GM20431 (cell line): ENCODE results near the gene PLG.
"Not testable (repeated sequence)": the region's sequence is repeated elsewhere in the genome, so short reads cannot be mapped to it uniquely, and the experiment has no call there.

Experiments used
- in situ Hi-C: fragments of 300-500 bp; cut with MseI, MboI; formaldehyde crosslinking; loops from one replicate; pipeline ENCODE4 v1.15.0; 2020; ENCODE audit warnings: low sequenced_read_pairs; ENCODE audit not compliant: unreplicated experiment

Gene PLG

DNA sequence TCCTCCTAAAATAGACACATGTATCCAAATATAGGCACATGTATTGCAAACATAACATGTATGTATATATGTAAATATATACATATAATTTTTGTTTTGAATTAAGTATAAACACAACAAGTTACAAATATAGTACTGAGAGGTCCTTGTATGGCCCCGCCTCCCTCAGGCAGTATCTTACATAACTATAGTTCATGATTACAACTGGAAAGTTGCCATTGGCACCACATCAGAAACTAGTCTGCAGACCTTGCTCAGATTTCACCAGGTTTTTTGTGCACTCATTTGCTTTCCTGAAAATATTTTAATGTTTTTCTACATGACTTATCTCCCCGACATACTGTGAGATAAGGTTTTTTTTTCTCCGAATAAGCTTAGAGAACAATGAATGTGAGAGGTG lies 5.2 kb upstream of the PLG start:
- in situ Hi-C loops: not testable (repeated sequence)

DNA sequence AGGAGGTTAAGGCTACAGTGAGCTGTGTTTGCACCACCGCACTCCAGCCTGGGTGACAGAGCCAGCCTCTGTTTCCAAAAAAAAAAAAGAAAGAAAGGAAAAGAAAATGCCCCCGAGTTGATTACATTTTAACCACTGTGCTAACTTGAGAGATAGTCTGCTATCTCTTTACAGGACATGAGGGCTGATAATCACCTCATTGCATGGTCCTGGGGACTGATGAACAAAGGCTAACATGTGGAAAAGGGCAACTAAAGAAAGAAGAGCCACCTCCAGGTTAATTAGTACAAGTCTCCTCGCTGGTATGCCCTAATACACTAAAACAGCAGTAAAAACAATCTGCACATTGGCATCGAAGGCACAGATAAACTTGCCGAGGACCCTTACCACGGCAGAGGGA lies 4.2 kb upstream of the PLG start:
- in situ Hi-C loops: no loop called here

GRCh38 chr6:160704688-160705087 lies 2.6 kb downstream of the PLG start:
- in situ Hi-C loops: not testable (repeated sequence)

DNA sequence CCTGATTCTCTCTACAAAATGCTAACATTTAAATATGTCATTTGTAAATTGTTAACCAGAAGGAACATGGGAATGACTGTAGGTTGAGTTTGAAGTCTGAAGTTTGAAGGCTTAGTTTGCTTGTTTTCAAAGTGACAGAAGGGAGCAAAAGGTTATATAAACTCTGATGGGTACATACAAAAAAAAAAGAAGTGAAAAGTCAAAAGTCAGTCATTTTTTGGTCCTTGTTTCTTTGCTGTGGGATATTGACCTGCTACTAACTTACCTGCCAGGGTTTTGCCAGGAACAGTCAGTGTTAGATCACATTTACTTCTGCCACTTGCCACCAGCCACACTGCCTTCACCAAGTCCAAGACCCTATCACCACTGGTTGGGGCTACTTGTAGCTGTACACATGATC lies 6.9 kb downstream of the PLG start:
- in situ Hi-C loops: not testable (repeated sequence)

DNA sequence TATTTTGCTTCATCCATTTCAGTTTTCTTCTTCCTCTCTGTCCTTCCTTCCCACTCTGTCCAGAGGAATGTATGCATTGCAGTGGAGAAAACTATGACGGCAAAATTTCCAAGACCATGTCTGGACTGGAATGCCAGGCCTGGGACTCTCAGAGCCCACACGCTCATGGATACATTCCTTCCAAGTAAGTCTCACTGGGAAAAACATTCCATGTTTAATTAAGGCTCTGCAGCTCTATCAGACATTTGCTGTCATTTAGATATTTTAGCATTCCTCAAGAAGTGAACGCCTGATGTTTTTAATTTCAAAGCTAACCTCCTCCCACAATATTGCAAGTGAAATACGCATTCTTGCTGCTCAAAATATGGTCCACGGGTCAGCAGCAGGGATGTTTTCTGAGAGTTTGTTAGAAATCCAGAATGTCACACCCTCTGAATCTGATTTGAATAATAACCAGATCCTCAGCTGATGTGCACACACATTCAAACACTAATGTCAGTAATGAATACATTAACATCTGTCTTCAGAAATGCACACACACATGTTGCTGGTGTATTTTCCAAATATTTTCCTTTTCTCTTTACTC lies 12.8 kb downstream of the PLG start:
- in situ Hi-C loops: no loop called here

DNA sequence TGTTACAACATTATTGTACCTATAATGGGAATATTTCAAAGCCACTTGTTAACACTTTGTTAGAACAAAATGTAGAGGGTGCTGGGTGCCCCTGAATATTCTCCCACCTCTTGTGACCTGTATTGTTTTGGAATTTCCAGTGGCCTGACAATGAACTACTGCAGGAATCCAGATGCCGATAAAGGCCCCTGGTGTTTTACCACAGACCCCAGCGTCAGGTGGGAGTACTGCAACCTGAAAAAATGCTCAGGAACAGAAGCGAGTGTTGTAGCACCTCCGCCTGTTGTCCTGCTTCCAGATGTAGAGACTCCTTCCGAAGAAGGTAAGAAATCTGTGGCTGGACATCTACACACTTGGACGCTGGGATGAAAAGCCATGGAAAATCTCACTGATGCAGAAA lies 28.9 kb downstream of the PLG start:
- in situ Hi-C loops: no loop called here

- in situ Hi-C loops: no loop called here
Observed at GRCh38 chr6:160733050-160733646, 31.1 kb downstream of the PLG start.

DNA sequence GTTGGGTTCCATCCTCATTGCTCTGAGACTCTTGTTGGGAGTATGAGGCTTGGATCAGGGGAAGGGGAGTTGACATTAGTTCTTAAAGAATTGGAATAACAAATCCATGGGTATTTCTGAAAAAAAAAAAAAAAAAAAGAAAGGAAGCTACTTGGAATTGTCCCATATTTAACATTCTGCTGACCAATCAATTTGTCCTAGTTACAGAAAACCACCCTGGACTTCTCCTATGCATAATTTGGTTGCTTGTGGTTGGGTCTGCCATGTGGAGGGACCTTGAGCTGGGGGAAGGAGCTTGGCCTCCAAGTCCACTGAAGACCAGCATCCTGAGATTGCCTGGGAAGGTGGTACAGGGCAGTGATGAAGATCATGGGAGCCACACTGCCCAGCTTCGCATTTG lies 32.6 kb downstream of the PLG start:
- in situ Hi-C loops: no loop called here

DNA sequence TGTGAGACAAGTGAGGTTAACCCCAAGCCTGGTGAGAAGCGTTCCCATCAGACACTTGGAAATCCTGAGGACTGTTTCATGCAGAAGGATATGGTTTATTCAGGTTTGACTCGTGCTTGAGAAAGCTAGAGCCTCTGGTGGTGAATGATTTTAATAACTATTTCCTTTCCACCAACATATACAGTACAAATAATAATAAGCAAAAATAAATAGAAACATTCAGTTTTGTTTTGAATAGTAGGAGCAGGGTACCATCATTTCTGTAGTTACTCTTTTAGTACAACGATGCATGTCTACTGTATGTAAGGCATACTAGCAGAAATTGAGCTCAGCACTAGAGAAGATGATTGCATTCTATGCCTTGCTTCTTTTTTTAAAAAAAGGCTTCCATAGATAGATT lies 33.5 kb downstream of the PLG start:
- in situ Hi-C loops: no loop called here

DNA sequence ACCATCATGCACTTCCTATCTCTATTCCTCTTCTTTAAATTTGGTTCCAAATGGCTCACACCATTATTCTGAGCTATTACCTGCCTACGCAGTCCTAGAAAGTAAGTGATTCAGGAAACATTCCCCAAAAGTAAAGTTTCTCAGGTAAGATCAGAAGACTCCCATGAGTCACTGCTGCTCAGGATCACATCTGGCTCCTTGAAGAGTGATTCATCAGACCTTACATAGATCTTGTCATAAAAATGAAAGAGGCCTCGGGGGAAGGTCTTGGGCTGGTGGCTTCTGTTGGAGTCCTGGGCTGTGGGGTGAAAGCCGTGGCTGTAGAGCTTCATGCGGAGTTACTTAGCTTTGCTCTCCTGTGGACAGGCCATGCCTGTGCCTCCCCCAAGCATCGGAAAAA lies 35.9 kb downstream of the PLG start:
- in situ Hi-C loops: no loop called here

DNA sequence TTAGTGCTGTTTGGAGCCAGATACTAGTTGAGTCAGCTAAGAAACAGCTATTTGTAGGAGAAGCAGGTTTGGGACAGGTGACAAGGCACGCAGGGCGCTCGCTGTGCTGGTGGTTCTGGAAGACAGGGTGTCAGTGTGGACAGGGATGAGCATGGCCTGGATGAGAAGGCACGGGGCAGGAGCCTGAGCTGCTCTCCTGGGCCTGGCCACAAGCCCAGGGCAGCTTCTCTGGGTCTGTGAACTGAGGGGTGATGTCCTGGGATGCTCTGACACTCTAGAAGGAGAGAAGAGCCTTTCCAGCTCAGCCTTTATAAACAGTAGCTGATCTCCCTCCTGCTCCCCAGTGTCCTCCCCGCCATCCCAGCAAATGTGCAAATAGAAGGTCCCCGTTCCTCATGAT lies 37.9 kb downstream of the PLG start:
- in situ Hi-C loops: loop anchor here (10.0 kb wide), 1 partner anchor 635 kb away; no protein-coding TSS in a partner anchor

DNA sequence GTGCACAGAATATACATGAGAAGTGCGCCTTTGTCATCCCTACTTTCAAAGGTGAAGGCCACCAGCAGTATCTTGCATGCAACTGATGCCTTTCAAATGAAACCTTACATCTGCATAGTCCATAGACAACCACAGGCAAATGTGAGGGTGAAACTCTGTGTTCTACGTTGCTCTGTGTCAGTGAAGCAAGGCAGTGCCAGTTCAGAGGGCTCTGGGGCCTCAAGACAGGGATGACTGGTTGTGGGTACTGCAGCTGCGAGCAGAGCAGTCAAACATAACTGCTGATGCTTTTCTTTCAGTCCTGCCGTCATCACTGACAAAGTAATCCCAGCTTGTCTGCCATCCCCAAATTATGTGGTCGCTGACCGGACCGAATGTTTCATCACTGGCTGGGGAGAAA lies 39.0 kb downstream of the PLG start:
- in situ Hi-C loops: loop anchor here (10.0 kb wide), 1 partner anchor 634 kb away; no protein-coding TSS in a partner anchor

DNA sequence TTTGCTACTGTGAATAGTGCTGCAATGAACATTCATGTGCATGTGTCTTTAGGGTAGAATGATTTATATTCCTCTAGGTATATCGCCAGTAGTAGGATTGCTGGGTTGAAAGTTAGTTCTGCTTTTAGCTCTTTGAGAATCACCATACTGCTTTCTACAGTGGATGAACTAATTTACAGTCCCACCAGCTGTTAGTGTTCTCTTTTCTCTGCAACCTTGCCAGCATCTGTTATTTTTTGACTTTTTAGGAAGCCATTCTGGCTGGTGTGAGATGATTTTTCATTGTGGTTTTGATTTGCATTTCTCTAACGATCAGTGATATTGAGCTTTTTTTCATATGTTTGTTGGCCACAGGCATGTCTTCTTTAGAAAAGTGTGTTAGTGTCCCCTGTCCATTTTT lies 40.0 kb downstream of the PLG start:
- in situ Hi-C loops: loop anchor here (10.0 kb wide), 1 partner anchor 633 kb away; no protein-coding TSS in a partner anchor

DNA sequence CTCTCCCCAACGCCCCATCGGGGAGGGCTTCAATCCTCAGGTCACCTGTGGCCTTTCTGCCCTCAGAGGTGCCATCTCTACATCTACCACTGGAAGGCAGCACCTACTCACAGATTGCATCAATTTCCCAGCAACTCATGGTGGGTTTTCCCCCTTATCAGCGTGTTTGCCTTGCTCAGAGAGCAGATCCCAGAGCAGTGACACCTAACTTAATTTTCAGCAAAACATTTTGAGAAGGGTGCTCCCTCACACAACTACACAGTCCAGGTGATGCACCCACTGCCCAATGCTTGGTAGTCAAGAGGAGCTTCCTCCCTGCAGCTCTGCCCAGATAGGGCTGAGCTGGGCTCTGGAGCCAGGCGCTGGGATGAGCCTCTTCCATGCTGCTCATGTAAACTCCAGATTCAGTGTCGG lies 48.2 kb downstream of the PLG start:
- in situ Hi-C loops: no loop called here

GRCh38 chr6:160753211-160753610 lies 51.2 kb downstream of the PLG start:
- in situ Hi-C loops: not testable (repeated sequence)

DNA sequence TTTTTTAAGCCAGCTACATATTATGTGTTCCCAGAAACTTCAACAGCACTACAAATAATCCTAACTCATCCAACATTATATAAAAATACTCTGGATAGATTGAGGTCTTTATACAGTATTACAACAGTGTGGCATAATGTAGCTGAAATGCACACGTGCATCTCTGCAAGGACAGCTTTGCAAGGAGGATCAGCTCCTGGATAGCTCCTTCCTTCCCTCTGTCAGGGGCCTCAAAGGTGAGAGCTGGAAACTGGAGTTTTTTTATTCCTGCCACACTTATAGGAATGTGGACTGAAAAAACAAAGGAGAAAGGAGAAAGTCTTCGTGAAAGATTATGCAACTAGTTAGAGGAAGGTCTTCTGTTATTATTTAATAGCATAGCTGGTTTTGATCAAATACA lies 53.1 kb downstream of the PLG start:
- in situ Hi-C loops: no loop called here

GRCh38 chr6:160756021-160756420 lies 54.0 kb downstream of the PLG start:
- in situ Hi-C loops: no loop called here

GRCh38 chr6:160756871-160757270 lies 54.8 kb downstream of the PLG start:
- in situ Hi-C loops: no loop called here

GRCh38 chr6:160764847-160765246 lies 62.8 kb downstream of the PLG start:
- in situ Hi-C loops: no loop called here

DNA sequence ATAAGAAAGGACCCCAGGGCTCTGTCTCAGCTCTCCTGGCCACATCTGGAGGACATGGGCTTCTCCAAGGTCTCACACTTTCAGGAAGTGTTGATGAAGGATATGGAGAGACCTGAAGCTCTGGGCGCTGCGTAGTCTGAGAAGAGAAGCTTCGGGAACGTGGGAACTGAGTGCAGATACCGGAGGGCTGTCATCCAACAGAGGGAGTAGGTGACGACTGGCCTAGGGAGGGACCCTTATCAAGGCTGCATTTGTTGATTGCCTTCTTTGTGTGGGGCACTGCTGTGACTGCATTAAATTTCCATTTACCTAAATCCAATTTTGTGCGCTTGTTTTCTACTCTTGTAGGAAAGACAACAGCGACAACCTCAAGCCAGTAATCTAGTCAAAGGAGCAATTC lies 63.4 kb downstream of the PLG start:
- in situ Hi-C loops: no loop called here

DNA sequence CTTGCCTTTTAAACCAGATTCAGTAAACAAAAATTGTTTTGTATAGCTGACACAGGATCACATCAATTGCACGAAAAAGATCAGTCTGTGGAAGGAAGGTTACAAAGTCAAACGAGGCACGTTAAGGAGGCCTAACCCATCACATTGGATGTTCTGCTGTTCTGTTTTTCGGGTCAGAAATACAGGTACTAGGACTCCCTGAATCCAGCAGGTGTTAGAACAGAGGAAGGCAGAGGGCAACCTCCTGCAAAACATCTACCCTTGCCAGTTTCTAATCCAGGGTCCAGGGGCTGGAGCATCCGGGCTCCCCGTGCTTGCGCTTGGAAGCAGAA lies 64.6 kb downstream of the PLG start:
- in situ Hi-C loops: no loop called here

- in situ Hi-C loops: no loop called here
Observed at GRCh38 chr6:160766989-160767646, 65.1 kb downstream of the PLG start.
